Measurements from ENCODE around the gene NRP2.

Gene NRP2

DNA sequence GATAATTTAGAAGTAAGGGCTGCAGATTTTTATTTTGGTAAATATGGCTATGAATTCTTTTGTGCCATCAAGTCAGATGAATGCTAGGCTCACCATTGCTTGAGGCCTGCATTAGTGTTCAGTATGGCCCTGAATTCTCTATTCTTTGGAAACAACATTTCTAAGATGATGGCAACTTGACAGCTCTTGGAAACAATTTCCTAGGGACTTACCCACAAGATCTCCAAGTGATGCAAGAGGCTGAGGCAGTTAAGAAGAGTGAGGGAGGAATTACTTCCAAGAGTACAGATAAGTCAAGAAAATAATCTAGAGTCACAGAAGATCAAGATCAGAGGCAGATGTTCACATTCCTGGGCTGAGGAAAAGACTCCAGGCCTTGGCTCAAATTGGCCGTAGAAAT lies 129.1 kb downstream of the NRP2 start:
- Histone ChIP-seq H3K9me3 (ENCODE audit: control insufficient read depth, low read length) (no peaks in the 10 kb centered on the region), H3K36me3 (ENCODE audit: control insufficient read depth, insufficient read depth, low read length) (no peaks in the 10 kb centered on the region), H3K4me1 (ENCODE audit: control insufficient read depth, insufficient read depth, low read length) (peaks cover under 1% of the 10 kb centered on the region), H3K4me3 (ENCODE audit: low read length) (no peak overlapping the region), H3K9ac (ENCODE audit: low read length) (no peak overlapping the region), H3K27me3 (ENCODE audit: control insufficient read depth, insufficient read depth, low read length) (no peaks in the 10 kb centered on the region)

DNA sequence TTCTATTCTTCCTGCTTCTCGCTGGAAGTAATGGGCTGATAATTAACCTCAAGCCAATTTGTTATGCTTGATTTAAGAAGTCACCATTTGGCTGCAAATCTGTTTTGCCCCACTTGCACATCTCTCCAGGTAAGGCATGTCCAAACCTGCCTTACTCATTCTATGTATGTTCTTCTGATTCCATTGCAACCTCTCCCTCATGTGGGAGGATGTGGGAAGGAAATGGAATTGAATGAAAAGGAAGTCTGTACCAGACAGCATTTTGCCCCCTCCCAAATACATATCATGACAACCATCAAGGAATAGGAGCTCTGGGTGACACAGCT lies 131.7 kb downstream of the NRP2 start:
- H3K9me3 ChIP-seq (ENCODE audit: control insufficient read depth, low read length), result no peaks in the 10 kb centered on the region
- no peak overlapping the region for H3K9ac ChIP-seq (ENCODE audit: low read length)
- no peak overlapping the region for H3K4me3 ChIP-seq (ENCODE audit: low read length)
- no peaks in the 10 kb centered on the region for H3K4me1 ChIP-seq (ENCODE audit: control insufficient read depth, insufficient read depth, low read length)
- no peaks in the 10 kb centered on the region for H3K36me3 ChIP-seq (ENCODE audit: control insufficient read depth, insufficient read depth, low read length)
- H3K27me3 ChIP-seq (ENCODE audit: control insufficient read depth, insufficient read depth, low read length), result no peaks in the 10 kb centered on the region

DNA sequence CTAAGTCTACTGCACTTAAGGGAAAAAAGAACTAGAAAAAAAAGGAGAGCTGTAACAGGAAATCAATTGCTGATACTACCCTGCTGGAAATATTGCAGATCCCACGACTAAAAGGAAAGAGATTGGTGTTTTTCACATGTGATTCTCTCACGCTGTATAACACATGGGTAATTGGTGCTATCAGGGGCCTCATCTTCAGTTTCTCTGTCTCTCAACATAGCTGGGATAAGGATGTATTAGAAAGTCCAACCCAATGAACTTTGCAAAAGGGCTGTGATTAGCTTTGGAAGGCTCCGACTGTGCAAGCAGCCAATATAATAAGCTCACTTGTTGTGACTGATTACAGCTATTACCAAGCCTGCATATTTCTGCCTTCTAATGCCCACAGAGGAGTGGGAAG lies 133.4 kb downstream of the NRP2 start:
- no peaks in the 10 kb centered on the region for H3K36me3 ChIP-seq (ENCODE audit: control insufficient read depth, insufficient read depth, low read length)

DNA sequence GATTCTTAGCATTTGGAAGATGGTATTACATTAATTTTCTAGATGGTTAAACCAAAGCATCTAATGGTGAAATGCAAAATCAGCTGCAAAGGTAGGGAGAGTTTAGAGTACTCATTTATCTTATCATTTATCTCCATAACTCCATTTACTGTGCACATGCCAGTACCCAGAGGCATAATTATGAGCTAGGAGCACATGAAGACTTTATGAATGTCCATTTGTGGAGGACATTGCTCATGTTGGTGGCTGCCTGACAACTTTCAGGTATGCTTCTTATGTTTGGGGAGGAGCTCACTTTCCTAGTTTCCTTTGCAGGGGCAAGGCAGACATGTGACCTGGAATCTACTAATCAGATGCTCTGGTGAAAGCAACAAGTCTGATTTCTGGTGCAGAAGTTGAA lies 134.0 kb downstream of the NRP2 start:
- Histone ChIP-seq H3K36me3 (ENCODE audit: control insufficient read depth, insufficient read depth, low read length) (no peaks in the 10 kb centered on the region), H3K4me3 (ENCODE audit: low read length) (no peak overlapping the region), H3K27me3 (ENCODE audit: control insufficient read depth, insufficient read depth, low read length) (no peaks in the 10 kb centered on the region), H3K9ac (ENCODE audit: low read length) (no peak overlapping the region), H3K9me3 (ENCODE audit: control insufficient read depth, low read length) (no peaks in the 10 kb centered on the region), H3K4me1 (ENCODE audit: control insufficient read depth, insufficient read depth, low read length) (no peaks in the 10 kb centered on the region)

More for the DNA sequence above, 133.4 kb downstream of the NRP2 start:
- Histone ChIP-seq H3K4me3 (ENCODE audit: low read length) (no peak overlapping the region), H3K27me3 (ENCODE audit: control insufficient read depth, insufficient read depth, low read length) (no peaks in the 10 kb centered on the region), H3K4me1 (ENCODE audit: control insufficient read depth, insufficient read depth, low read length) (no peaks in the 10 kb centered on the region), H3K9ac (ENCODE audit: low read length) (no peak overlapping the region), H3K9me3 (ENCODE audit: control insufficient read depth, low read length) (no peaks in the 10 kb centered on the region)

DNA sequence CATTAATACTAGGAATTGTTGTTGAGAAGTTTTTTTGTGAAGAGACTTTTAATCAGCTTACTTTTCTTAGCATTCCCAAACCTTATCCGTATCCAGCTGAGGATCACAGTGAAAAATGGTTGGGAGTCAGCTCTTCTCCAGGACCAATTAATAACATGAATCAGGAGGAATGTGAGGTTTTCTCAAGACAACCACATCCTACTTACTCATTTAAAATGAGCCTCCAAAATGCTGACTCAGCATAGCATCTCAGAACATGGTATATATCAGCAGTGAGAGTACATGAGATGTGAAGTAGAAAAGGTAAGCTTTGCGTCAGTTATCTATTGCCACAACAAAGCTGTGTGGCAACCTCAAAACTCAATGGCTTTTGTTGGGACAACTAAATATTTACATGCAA lies 140.3 kb downstream of the NRP2 start:
- H3K9me3 ChIP-seq (ENCODE audit: control insufficient read depth, low read length), result no peaks in the 10 kb centered on the region
- no peaks in the 10 kb centered on the region for H3K27me3 ChIP-seq (ENCODE audit: control insufficient read depth, insufficient read depth, low read length)
- no peaks in the 10 kb centered on the region for H3K4me1 ChIP-seq (ENCODE audit: control insufficient read depth, insufficient read depth, low read length)
- no peaks in the 10 kb centered on the region for H3K36me3 ChIP-seq (ENCODE audit: control insufficient read depth, insufficient read depth, low read length)
- H3K4me3 ChIP-seq (ENCODE audit: low read length), result no peak overlapping the region
- H3K9ac ChIP-seq (ENCODE audit: low read length), result no peak overlapping the region

- Histone ChIP-seq H3K4me1 (ENCODE audit: control insufficient read depth, insufficient read depth, low read length) (no peaks in the 10 kb centered on the region), H3K36me3 (ENCODE audit: control insufficient read depth, insufficient read depth, low read length) (no peaks in the 10 kb centered on the region), H3K9ac (ENCODE audit: low read length) (no peak overlapping the region), H3K9me3 (ENCODE audit: control insufficient read depth, low read length) (no peaks in the 10 kb centered on the region), H3K27me3 (ENCODE audit: control insufficient read depth, insufficient read depth, low read length) (no peaks in the 10 kb centered on the region), H3K4me3 (ENCODE audit: low read length) (no peak overlapping the region)
These were observed 145.6 kb downstream of the NRP2 start for GRCh38 chr2:205827809-205828365.

DNA sequence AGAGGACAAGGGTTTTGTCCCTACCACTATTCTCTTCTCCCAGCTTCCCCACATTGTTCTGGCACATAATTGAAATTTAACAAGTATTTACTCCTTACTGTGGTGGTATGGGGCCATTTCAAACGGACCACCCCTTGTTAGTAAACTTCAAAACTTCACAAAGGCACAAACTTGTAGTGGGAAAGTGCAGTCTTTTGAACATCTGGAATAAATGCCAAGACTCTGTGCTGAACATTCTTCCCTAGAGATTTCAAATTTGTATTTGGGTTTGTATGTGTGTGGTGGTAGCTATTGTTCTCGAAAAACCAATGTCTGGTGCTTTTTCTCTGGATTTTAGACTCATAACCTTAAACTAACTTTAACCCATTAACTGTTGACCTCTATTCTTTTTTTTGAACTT lies 151.6 kb downstream of the NRP2 start:
- H3K9me3 ChIP-seq (ENCODE audit: control insufficient read depth, low read length), result no peaks in the 10 kb centered on the region
- H3K4me1 ChIP-seq (ENCODE audit: control insufficient read depth, insufficient read depth, low read length), result peaks cover 4% of the 10 kb centered on the region
- no peak overlapping the region for H3K9ac ChIP-seq (ENCODE audit: low read length)
- no peaks in the 10 kb centered on the region for H3K36me3 ChIP-seq (ENCODE audit: control insufficient read depth, insufficient read depth, low read length)
- no peaks in the 10 kb centered on the region for H3K27me3 ChIP-seq (ENCODE audit: control insufficient read depth, insufficient read depth, low read length)
- no peak overlapping the region for H3K4me3 ChIP-seq (ENCODE audit: low read length)

GRCh38 chr2:205834796-205835195 lies 152.5 kb downstream of the NRP2 start:
- Histone ChIP-seq H3K9me3 (ENCODE audit: control insufficient read depth, low read length) (no peaks in the 10 kb centered on the region), H3K9ac (ENCODE audit: low read length) (no peak overlapping the region), H3K27me3 (ENCODE audit: control insufficient read depth, insufficient read depth, low read length) (no peaks in the 10 kb centered on the region), H3K4me1 (ENCODE audit: control insufficient read depth, insufficient read depth, low read length) (peaks cover 4% of the 10 kb centered on the region), H3K36me3 (ENCODE audit: control insufficient read depth, insufficient read depth, low read length) (no peaks in the 10 kb centered on the region), H3K4me3 (ENCODE audit: low read length) (no peak overlapping the region)

DNA sequence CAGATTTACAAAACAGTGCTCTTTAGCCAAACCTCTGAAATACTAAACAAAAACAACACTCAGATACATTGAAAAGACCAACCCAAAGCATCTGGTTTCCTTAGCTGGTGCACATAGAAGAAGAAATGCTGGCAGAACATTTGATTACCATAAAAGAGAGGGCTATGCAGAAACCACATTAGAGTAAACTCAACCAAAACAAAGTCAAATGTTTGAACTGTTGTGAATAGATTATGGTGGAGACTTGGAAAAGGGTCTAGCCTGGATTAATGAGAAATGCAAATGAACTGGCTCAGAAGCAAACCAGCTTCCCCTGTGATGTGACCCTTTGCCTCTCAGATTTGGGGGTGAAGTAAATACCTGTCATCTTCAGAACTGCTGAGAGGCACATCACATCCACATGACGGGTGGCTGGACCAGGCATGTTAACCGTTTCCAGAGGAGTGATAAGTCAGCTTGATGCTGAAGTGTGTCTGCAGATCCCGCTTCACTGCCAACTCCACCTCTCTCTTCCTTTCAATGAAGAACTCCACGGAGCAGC lies 153.0 kb downstream of the NRP2 start:
- peaks cover 4% of the 10 kb centered on the region for H3K4me1 ChIP-seq (ENCODE audit: control insufficient read depth, insufficient read depth, low read length)
- no peaks in the 10 kb centered on the region for H3K36me3 ChIP-seq (ENCODE audit: control insufficient read depth, insufficient read depth, low read length)
- H3K4me3 ChIP-seq (ENCODE audit: low read length), result no peak overlapping the region
- no peaks in the 10 kb centered on the region for H3K27me3 ChIP-seq (ENCODE audit: control insufficient read depth, insufficient read depth, low read length)
- H3K9me3 ChIP-seq (ENCODE audit: control insufficient read depth, low read length), result no peaks in the 10 kb centered on the region
- H3K9ac ChIP-seq (ENCODE audit: low read length), result no peak overlapping the region

- no peaks in the 10 kb centered on the region for H3K36me3 ChIP-seq (ENCODE audit: control insufficient read depth, insufficient read depth, low read length)
- H3K9ac ChIP-seq (ENCODE audit: low read length), result no peak overlapping the region
- peaks cover 4% of the 10 kb centered on the region for H3K4me1 ChIP-seq (ENCODE audit: control insufficient read depth, insufficient read depth, low read length)
- H3K4me3 ChIP-seq (ENCODE audit: low read length), result no peak overlapping the region
- H3K9me3 ChIP-seq (ENCODE audit: control insufficient read depth, low read length), result no peaks in the 10 kb centered on the region
- H3K27me3 ChIP-seq (ENCODE audit: control insufficient read depth, insufficient read depth, low read length), result no peaks in the 10 kb centered on the region
These were observed 153.6 kb downstream of the NRP2 start for GRCh38 chr2:205835923-205836322.

DNA sequence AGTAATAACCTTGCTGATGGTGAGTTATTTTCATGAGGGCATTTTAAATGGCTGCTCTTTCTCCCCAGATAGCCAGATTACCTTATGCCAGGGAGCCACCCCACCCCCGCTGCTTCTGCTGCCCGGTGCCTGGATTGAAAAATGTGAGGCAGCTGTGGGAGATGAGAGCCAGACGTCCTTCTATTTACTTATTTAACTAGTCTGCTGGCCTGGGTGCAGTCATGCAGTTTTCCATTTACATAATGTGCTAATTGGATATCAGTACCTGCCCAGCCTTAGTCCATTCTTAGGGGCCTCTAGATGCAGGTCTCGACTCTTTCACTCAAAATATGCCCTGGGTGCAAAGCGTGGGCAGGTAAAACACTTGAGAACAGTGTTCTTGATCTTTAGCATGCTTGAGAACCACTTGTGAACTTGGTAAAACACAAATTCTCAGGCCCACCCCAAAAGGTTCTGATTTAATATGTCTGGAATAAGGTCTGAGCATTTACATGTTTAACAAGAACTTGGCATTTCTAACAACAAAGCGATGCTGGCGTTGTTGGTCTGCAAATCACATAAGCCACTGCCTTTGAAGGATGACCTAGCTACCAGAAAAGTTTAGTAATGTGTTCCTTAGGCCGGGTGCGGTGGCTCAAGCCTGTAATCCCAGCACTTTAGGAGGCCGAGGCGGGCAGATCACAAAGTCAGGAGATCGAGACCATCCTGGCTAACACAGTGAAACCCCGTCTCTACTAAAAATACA lies 154.3 kb downstream of the NRP2 start:
- Histone ChIP-seq H3K4me3 (ENCODE audit: low read length) (no peak overlapping the region), H3K4me1 (ENCODE audit: control insufficient read depth, insufficient read depth, low read length) (peaks cover 4% of the 10 kb centered on the region), H3K9ac (ENCODE audit: low read length) (no peak overlapping the region), H3K36me3 (ENCODE audit: control insufficient read depth, insufficient read depth, low read length) (no peaks in the 10 kb centered on the region), H3K27me3 (ENCODE audit: control insufficient read depth, insufficient read depth, low read length) (no peaks in the 10 kb centered on the region), H3K9me3 (ENCODE audit: control insufficient read depth, low read length) (no peaks in the 10 kb centered on the region)

DNA sequence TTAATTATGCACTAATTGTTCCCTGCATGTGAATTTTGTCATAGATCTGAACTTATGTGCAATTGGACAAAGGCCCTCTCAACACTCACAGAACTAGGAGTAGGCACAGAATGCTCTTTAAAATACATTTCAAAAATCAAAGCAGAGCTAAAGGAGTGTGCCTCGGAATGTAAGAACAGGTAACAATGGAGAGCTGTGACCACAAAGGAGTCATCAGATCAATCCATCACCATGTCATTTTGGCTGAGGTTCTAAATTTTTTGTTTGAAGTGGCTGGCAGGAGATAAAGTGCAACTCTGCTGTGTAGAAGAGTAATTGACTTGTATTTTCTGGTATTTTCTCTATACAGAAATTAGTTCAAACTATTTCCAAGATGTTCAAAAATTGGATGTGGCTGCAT lies 155.4 kb downstream of the NRP2 start:
- H3K9ac ChIP-seq (ENCODE audit: low read length), result no peak overlapping the region
- no peaks in the 10 kb centered on the region for H3K36me3 ChIP-seq (ENCODE audit: control insufficient read depth, insufficient read depth, low read length)
- H3K9me3 ChIP-seq (ENCODE audit: control insufficient read depth, low read length), result no peaks in the 10 kb centered on the region
- H3K27me3 ChIP-seq (ENCODE audit: control insufficient read depth, insufficient read depth, low read length), result no peaks in the 10 kb centered on the region
- H3K4me1 ChIP-seq (ENCODE audit: control insufficient read depth, insufficient read depth, low read length), result peaks cover 4% of the 10 kb centered on the region
- no peak overlapping the region for H3K4me3 ChIP-seq (ENCODE audit: low read length)

All from mucosa of stomach (tissue), 1 donor.